ENCODE data around the gene ADGRV1. TPM values are rescaled to one million over a fixed set of nuclear protein-coding genes. Genes with fewer than 3 reads are reported as not detected.

The ADGRV1 gene
- total RNA-seq, 1 experiment from 2014 or later = 64.8 TPM

GRCh38 chr5:90901261-90901660 lies 342.7 kb downstream of the ADGRV1 start:
- no peak overlapping the region for H2AK5ac ChIP-seq (ENCODE audit: insufficient read length, low read length)
- Mint-ChIP-seq H3K27me3 (ENCODE audit: low read depth) (no peaks in the 10 kb centered on the region), H3K9me3 (no peaks in the 10 kb centered on the region), H3K36me3 (ENCODE audit: insufficient read depth in 1 of 3, low read depth in 3 of 3) (peaks cover 0 to 9% (median 3%) of the 10 kb centered on the region in 3 experiments; a peak in 5 of 7 replicates), H3K4me1 (peaks cover 0 to 2% of the 10 kb centered on the region in 2 experiments; a peak in 1 of 4 replicates), H3K27ac (no peak overlapping the region), H3K4me3 (no peak overlapping the region)
- H3K18ac ChIP-seq (ENCODE audit: insufficient read length, low read depth, low read length) = no peak overlapping the region
- H3K79me1 ChIP-seq (ENCODE audit: insufficient read depth, low read depth, low read length, poor library complexity, severe bottlenecking) = no peaks in the 10 kb centered on the region
- H3K4ac ChIP-seq (ENCODE audit: low read depth, low read length) = no peak overlapping the region
- H3K4me2 ChIP-seq (ENCODE audit: insufficient read depth, insufficient read length, low read length) = no peak overlapping the region
- no peaks in the 10 kb centered on the region for H4K20me1 ChIP-seq (ENCODE audit: control insufficient read depth, insufficient read depth, insufficient read length)
- H3K79me2 ChIP-seq (ENCODE audit: insufficient read depth, low read length) = no peaks in the 10 kb centered on the region
- H4K8ac ChIP-seq (replicated peaks; ENCODE audit: insufficient read length, low read depth, low read length) = no peak overlapping the region
- no peak overlapping the region for H3K56ac ChIP-seq (ENCODE audit: insufficient read length, low read depth, low read length)
- H3K14ac ChIP-seq (ENCODE audit: insufficient read depth, low read length) = no peak overlapping the region
- no peak overlapping the region for H4K5ac ChIP-seq (ENCODE audit: insufficient read length, low read depth, low read length)
- H2BK12ac ChIP-seq (ENCODE audit: insufficient read length, low read depth, low read length) = no peak overlapping the region
- H2AFZ ChIP-seq (ENCODE audit: low read length) = no peak overlapping the region
- no peak overlapping the region for H3K27ac ChIP-seq (ENCODE audit: insufficient read length, low read depth, low read length)
- no peaks in the 10 kb centered on the region for H3K9me3 ChIP-seq (ENCODE audit: control insufficient read depth, low read depth, low read length)
- H3K23me2 ChIP-seq (ENCODE audit: insufficient read length, low read depth, low read length, poor library complexity, severe bottlenecking) = no peaks in the 10 kb centered on the region
- TF ChIP-seq CTCF (conservative IDR thresholded peaks at IDR 0.05) = no peak
- H2BK5ac ChIP-seq (ENCODE audit: insufficient read length, low read length) = no peak overlapping the region
- no peak overlapping the region for H2BK120ac ChIP-seq (ENCODE audit: low read depth, low read length, poor library complexity, severe bottlenecking)
- no peak overlapping the region for H3K9ac ChIP-seq (ENCODE audit: extremely low read depth, insufficient read length, low read length)
- no peak overlapping the region for H3K23ac ChIP-seq (ENCODE audit: insufficient read length, low read depth, low read length)
- H2BK15ac ChIP-seq (ENCODE audit: low read depth, low read length) = no peak overlapping the region
- H3T11ph ChIP-seq (ENCODE audit: low read length) = no peak overlapping the region
- DNase-seq = no peak
- H3K27me3 ChIP-seq (ENCODE audit: insufficient read depth, low read length) = no peaks in the 10 kb centered on the region
- no peaks in the 10 kb centered on the region; the same call in 1 of the 2 replicates for H3K4me1 ChIP-seq (ENCODE audit: insufficient read depth, low read length)
- H4K91ac ChIP-seq (ENCODE audit: insufficient read length, low read depth, low read length) = no peak overlapping the region
- H2BK20ac ChIP-seq (ENCODE audit: low read depth, low read length, poor library complexity, severe bottlenecking) = no peak overlapping the region

Data from H9 (cell line).